Measurements from ENCODE around the gene LCE3D.
"Not testable (repeated sequence)": the region's sequence is repeated elsewhere in the genome, so short reads cannot be mapped to it uniquely, and the experiment has no call there.

Gene LCE3D, protein sequence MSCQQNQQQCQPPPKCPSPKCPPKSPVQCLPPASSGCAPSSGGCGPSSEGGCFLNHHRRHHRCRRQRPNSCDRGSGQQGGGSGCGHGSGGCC

DNA sequence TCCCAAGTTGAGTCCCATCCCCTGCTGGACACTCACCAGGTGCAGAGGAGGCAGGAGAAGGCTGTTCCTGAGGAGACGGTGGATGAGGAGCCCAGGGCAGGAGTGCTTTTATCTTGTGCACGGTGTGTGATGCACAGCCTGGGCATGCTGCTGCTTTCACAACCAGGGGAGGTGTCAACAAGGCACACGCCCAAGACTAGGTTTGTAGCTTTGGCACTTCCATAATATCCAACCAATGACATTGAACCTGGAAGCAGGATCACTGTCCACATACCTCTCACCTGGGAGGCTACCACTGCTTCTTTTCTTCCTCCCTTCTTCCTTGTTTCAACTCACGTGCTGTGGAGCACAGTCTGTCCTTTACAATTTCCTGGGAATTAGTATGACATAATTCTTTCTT lies at the start of gene LCE3D:
Gene LCE3D (minus strand): TSS at position 84 of the 400 bp plus-strand sequence. CDS start 580 bp downstream, outside the sequence.
- no peak for DNase-seq (ENCODE audit: low read depth, low spot score)

- no peak for DNase-seq (ENCODE audit: low read depth, low spot score)
Measured at GRCh38 chr1:152626744-152627143, 46.4 kb upstream of the LCE3D start.

GRCh38 chr1:152623203-152623844 lies 43.0 kb upstream of the LCE3D start:
- DNase-seq (ENCODE audit: low read depth, low spot score): no peak

- DNase-seq (ENCODE audit: low read depth, low spot score): no peak
Measured at GRCh38 chr1:152622803-152623202, 42.5 kb upstream of the LCE3D start, which contains the start of gene LCE3A. TSS of gene LCE3A (minus strand) at chr1:152623103. CDS start at chr1:152623103, 0 bp downstream.

- no peak for DNase-seq (ENCODE audit: low read depth, low spot score)
Measured at GRCh38 chr1:152621993-152622392, 41.7 kb upstream of the LCE3D start.

GRCh38 chr1:152613511-152613910 lies 33.2 kb upstream of the LCE3D start, which contains the start of gene LCE3B:
TSS of gene LCE3B (plus strand) at chr1:152613811. CDS start at chr1:152613811, 0 bp downstream.
- DNase-seq (ENCODE audit: low read depth, low spot score): no peak

- DNase-seq (ENCODE audit: low read depth, low spot score): no peak
Measured at GRCh38 chr1:152599934-152600333, 19.6 kb upstream of the LCE3D start, which contains the start of gene LCE3C. TSS of gene LCE3C (plus strand) at chr1:152600234. CDS start at chr1:152600732, 498 bp downstream.

DNA sequence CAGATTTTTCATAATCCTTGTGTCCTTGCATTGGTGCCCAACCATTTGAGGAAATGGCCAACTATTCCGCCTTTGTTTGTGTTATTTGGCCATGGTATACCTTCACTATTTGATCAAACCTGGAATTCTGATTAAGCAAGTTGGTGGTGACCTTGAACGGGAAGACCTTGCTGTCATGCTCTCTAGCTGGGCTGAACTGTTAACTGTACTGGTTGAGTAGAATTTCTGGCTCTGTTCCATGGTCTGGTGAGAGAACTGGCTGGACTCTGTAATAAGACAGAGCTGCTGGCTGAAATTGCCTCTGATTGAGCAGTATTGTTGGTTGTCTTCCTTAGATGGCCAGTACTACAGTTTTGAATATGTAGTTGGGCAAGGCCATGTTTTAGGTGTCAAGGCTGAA lies 16.7 kb upstream of the LCE3D start:
- no peak for DNase-seq (ENCODE audit: low read depth, low spot score)

GRCh38 chr1:152585586-152585985 lies 5.3 kb upstream of the LCE3D start:
- DNase-seq (ENCODE audit: low read depth, low spot score): no peak

- DNase-seq (ENCODE audit: low read depth, low spot score): no peak
Measured at GRCh38 chr1:152582647-152583046, 2.3 kb upstream of the LCE3D start.

- DNase-seq (ENCODE audit: low read depth, low spot score): not testable (repeated sequence)
Measured at GRCh38 chr1:152579526-152579925, 790 bp downstream of the LCE3D start.

DNA sequence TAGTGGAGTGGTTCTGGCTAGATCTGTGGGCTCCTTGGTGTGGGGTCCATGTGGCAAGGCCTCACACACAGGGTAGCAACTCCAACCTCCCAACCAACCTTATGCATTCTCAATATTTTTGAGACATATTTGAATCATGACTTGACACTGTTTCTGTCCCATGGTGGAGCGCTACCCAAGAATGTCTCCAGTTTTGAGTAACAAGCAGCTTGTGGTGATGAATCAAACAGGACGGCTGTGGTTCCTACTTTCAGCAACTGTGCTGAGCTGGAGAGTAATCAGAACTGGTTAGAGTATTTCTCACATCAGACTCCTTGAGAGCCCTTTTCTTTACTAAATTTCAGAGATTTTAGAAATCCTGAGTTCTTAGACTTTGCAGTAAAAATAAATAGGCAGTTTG lies 3.1 kb downstream of the LCE3D start:
- DNase-seq (ENCODE audit: low read depth, low spot score): no peak

- DNase-seq (ENCODE audit: low read depth, low spot score): no peak
Measured at GRCh38 chr1:152566681-152567080, 13.6 kb downstream of the LCE3D start, which contains the start of gene LCE3E. TSS of gene LCE3E (minus strand) at chr1:152566780. CDS start at chr1:152566208, 572 bp downstream.

DNA sequence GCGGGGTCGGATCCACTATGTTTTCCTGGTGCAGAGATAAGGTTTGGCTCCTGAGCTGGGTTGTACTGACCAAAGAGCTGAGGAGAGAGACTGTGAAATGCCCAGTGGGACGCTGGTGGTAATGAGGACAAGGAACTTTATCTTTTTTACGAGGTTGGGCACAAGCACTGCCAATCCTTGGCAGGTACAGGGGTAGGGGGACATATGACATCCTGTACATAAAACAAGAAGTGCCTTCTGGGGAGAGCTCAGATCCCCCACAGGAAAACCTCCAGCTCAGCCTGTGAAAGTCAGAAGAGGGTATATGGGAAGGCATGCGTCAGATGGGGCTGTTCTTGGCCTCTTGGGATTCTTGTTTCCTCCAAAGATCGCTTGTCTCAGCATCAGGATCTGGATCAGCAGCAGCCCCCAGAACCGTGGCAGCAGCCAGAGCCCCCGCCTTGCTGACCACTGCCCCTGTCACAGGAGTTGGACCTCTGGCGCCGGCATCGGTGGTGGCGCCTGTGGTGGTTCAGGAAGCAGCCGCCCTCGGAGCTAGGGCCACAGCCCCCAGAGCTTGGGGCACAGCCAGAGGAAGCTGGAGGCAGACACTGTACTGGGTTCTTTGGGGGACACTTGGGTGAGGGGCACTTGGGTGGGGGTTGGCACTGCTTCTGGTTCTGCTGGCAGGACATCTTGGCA lies 14.6 kb downstream of the LCE3D start:
- DNase-seq (ENCODE audit: low read depth, low spot score): no peak

GRCh38 chr1:152565115-152565514 lies 15.2 kb downstream of the LCE3D start:
- DNase-seq (ENCODE audit: low read depth, low spot score): no peak

DNA sequence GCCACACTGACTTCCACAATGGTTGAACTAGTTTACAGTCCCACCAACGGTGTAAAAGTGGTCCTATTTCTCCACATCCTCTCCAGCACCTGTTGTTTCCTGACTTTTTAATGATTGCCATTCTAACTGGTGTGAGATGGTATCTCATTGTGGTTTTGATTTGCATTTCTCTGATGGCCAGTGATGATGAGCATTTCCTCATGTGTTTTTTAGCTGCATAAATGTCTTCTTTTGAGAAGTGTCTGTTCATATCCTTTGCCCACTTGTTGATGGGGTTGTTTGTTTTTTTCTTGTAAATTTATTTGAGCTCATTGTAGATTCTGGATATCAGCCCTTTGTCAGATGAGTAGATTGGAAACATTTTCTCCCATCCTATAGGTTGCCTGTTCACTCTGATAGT lies 32.0 kb downstream of the LCE3D start:
- DNase-seq (ENCODE audit: low read depth, low spot score): not testable (repeated sequence)

- no peak for DNase-seq (ENCODE audit: low read depth, low spot score)
Measured at GRCh38 chr1:152546704-152547103, 33.6 kb downstream of the LCE3D start.

GRCh38 chr1:152543820-152544219 lies 36.5 kb downstream of the LCE3D start:
- DNase-seq (ENCODE audit: low read depth, low spot score): no peak

GRCh38 chr1:152539901-152540300 lies 40.4 kb downstream of the LCE3D start:
- DNase-seq (ENCODE audit: low read depth, low spot score): no peak

- DNase-seq (ENCODE audit: low read depth, low spot score): no peak
Measured at GRCh38 chr1:152537496-152537895, 42.8 kb downstream of the LCE3D start.

- no peak for DNase-seq (ENCODE audit: low read depth, low spot score)
Measured at GRCh38 chr1:152535774-152536173, 44.5 kb downstream of the LCE3D start.

GRCh38 chr1:152533327-152533938 lies 46.9 kb downstream of the LCE3D start:
- peak; percentile 4 for DNase-seq (ENCODE audit: low read depth, low spot score)
